ENCODE results near the gene CPN1. TPM values are rescaled to one million over a fixed set of nuclear protein-coding genes. Genes with fewer than 3 reads are reported as not detected.
"Not testable (repeated sequence)": the region's sequence is repeated elsewhere in the genome, so short reads cannot be mapped to it uniquely, and the experiment has no call there.

Gene CPN1
- total and polyA plus RNA-seq, 4 experiments from 2014 or later: not detected

GRCh38 chr10:100013621-100014020, 68.0 kb downstream of the CPN1 start:
- Histone ChIP-seq H3K4me3 (ENCODE audit: low read length in 2 of 2) (no peak overlapping the region), H3K4me1 (ENCODE audit: insufficient read depth, low read length) (peaks cover 15% of the 10 kb centered on the region), H3K9me3 (ENCODE audit: control insufficient read depth in 1 of 2, low read length in 2 of 2) (no peaks in the 10 kb centered on the region), H3K36me3 (ENCODE audit: insufficient read depth, low read length) (no peaks in the 10 kb centered on the region), H3K27ac (ENCODE audit: low read depth, low read length) (no peak overlapping the region), H3K27me3 (ENCODE audit: insufficient read depth, low read length) (no peaks in the 10 kb centered on the region)
- DNase-seq: no peak
- Mint-ChIP-seq H3K4me1 (peaks cover 13 to 30% (median 21%) of the 10 kb centered on the region in 4 donors), H3K27ac (peak overlapping the region in 2 of 7 donors; percentile 2 to 25), H3K4me3 (no peak overlapping the region), H3K9me3 (no peaks in the 10 kb centered on the region), H3K36me3 (peaks cover 0 to 2% of the 10 kb centered on the region in 2 donors), H3K27me3 (peaks cover 0 to 2% of the 10 kb centered on the region in 2 donors)
- intact Hi-C loops (cut with micrococcal nuclease): no loop called here
- ChIA-PET CTCF (ENCODE audit: partially characterized antibody) (interaction anchor here (1.3 to 1.6 kb wide), 2 partner anchors 7 to 168 kb away, joined by 3 to 4 read pairs; no protein-coding TSS in a partner anchor), POLR2A (ENCODE audit: partially characterized antibody) (no interaction called here)

- H3K27me3 Mint-ChIP-seq; H3K27ac Mint-ChIP-seq; H3K9me3 Mint-ChIP-seq; H3K9me3 ChIP-seq (ENCODE audit: control insufficient read depth in 1 of 2, low read length in 2 of 2); DNase-seq; H3K36me3 Mint-ChIP-seq; intact Hi-C loops (cut with micrococcal nuclease); H3K4me3 ChIP-seq (ENCODE audit: low read length in 2 of 2); H3K36me3 ChIP-seq (ENCODE audit: insufficient read depth, low read length); POLR2A ChIA-PET (ENCODE audit: partially characterized antibody); H3K27me3 ChIP-seq (ENCODE audit: insufficient read depth, low read length); H3K4me3 Mint-ChIP-seq; H3K27ac ChIP-seq (ENCODE audit: low read depth, low read length): not testable (repeated sequence)
- peaks cover 17 to 40% (median 30%) of the 10 kb centered on the region in 4 donors for H3K4me1 Mint-ChIP-seq
- CTCF ChIA-PET (ENCODE audit: partially characterized antibody): interaction anchor here (1.3 to 7.9 kb wide), 2 partner anchors 11 to 167 kb away, joined by 3 to 62 read pairs; no protein-coding TSS in a partner anchor
- peaks cover 19% of the 10 kb centered on the region for H3K4me1 ChIP-seq (ENCODE audit: insufficient read depth, low read length)
These were observed 69.8 kb downstream of the CPN1 start for GRCh38 chr10:100011906-100012305.

- POLR2A ChIA-PET (ENCODE audit: partially characterized antibody): interaction anchor here (1.5 to 2.0 kb wide), 2 partner anchors 164 to 278 kb away, joined by 5 to 9 read pairs; partner anchors contain the start of genes COX15 and CUTC
- H3K9me3 Mint-ChIP-seq: no peaks in the 10 kb centered on the region
- H3K36me3 ChIP-seq (ENCODE audit: insufficient read depth, low read length): no peaks in the 10 kb centered on the region
- peaks cover 22 to 48% (median 31%) of the 10 kb centered on the region in 4 donors for H3K4me1 Mint-ChIP-seq
- CTCF ChIA-PET (ENCODE audit: partially characterized antibody): interaction anchor here (1.1 to 7.9 kb wide), 11 partner anchors 8 to 165 kb away, joined by 3 to 62 read pairs (median 4); no protein-coding TSS in a partner anchor
- DNase-seq: peak; percentile 75 to 81 (median 79)
- peaks cover 19% of the 10 kb centered on the region for H3K4me1 ChIP-seq (ENCODE audit: insufficient read depth, low read length)
- H3K27ac ChIP-seq (ENCODE audit: low read depth, low read length): peak within 1 kb of the TSS; percentile 34
- H3K27me3 ChIP-seq (ENCODE audit: insufficient read depth, low read length): no peaks in the 10 kb centered on the region
- H3K4me3 Mint-ChIP-seq: peak within 1 kb of the TSS; percentile 89 to 97 (median 95)
- H3K27me3 Mint-ChIP-seq: peaks cover 0 to 3% of the 10 kb centered on the region in 2 donors
- peaks cover 0 to 2% of the 10 kb centered on the region in 2 donors for H3K36me3 Mint-ChIP-seq
- intact Hi-C loops (cut with micrococcal nuclease): loop anchor here (1.0 to 5.0 kb wide), 4 partner anchors 36 to 390 kb away; partner anchors contain the start of genes COX15, CUTC and SLC25A28
- H3K9me3 ChIP-seq (ENCODE audit: control insufficient read depth in 1 of 2, low read length in 2 of 2): no peaks in the 10 kb centered on the region
- peak within 1 kb of the TSS; percentile 65 to 89 for H3K4me3 ChIP-seq (ENCODE audit: low read length in 2 of 2)
- H3K27ac Mint-ChIP-seq: peak within 1 kb of the TSS; percentile 76 to 93 (median 90)
These were observed 71.6 kb downstream of the CPN1 start, which contains the start of gene DNMBP for GRCh38 chr10:100009793-100010676. Gene DNMBP (minus strand): TSS chr10:100009947. CDS start chr10:99972124, 37,823 bp downstream.

- H3K9me3 Mint-ChIP-seq: no peaks in the 10 kb centered on the region
- Histone ChIP-seq H3K4me1 (ENCODE audit: insufficient read depth, low read length) (peaks cover 19% of the 10 kb centered on the region), H3K27ac (ENCODE audit: low read depth, low read length) (no peak overlapping the region), H3K36me3 (ENCODE audit: insufficient read depth, low read length) (no peaks in the 10 kb centered on the region), H3K9me3 (ENCODE audit: control insufficient read depth in 1 of 2, low read length in 2 of 2) (no peaks in the 10 kb centered on the region), H3K4me3 (ENCODE audit: low read length in 2 of 2) (peak overlapping the region; percentile 61 to 89), H3K27me3 (ENCODE audit: insufficient read depth, low read length) (no peaks in the 10 kb centered on the region)
- H3K4me1 Mint-ChIP-seq: peaks cover 22 to 48% (median 31%) of the 10 kb centered on the region in 4 donors
- ChIA-PET POLR2A (ENCODE audit: partially characterized antibody) (interaction anchor here (1.5 to 2.0 kb wide), 2 partner anchors 163 to 277 kb away, joined by 5 to 9 read pairs; partner anchors contain the start of genes COX15 and CUTC), CTCF (ENCODE audit: partially characterized antibody) (interaction anchor here (0.7 to 7.9 kb wide), 13 partner anchors 9 to 164 kb away, joined by 3 to 62 read pairs (median 4); no protein-coding TSS in a partner anchor)
- peaks cover 0 to 3% of the 10 kb centered on the region in 2 donors for H3K27me3 Mint-ChIP-seq
- DNase-seq: peak in 2 of 5 donors; percentile 3 to 40
- intact Hi-C loops (cut with micrococcal nuclease): loop anchor here (1.0 to 5.0 kb wide), 3 partner anchors 37 to 389 kb away; partner anchors contain the start of genes COX15, CUTC and SLC25A28
- H3K27ac Mint-ChIP-seq: peak overlapping the region in 4 of 7 donors; percentile 33 to 81 (median 58)
- H3K4me3 Mint-ChIP-seq: peak overlapping the region; percentile 80 to 88 (median 84)
- peaks cover 0 to 2% of the 10 kb centered on the region in 2 donors for H3K36me3 Mint-ChIP-seq
These were observed 72.3 kb downstream of the CPN1 start for GRCh38 chr10:100009283-100009792.

GRCh38 chr10:100008708-100009282, 72.9 kb downstream of the CPN1 start:
- Mint-ChIP-seq H3K9me3 (no peaks in the 10 kb centered on the region), H3K27ac (peak overlapping the region in 3 of 7 donors; percentile 33 to 81 (median 72)), H3K4me1 (peaks cover 19 to 45% (median 27%) of the 10 kb centered on the region in 4 donors), H3K27me3 (peaks cover 0 to 3% of the 10 kb centered on the region in 2 donors), H3K36me3 (peaks cover 0 to 2% of the 10 kb centered on the region in 2 donors), H3K4me3 (peak overlapping the region; percentile 80 to 88 (median 84))
- DNase-seq: no peak
- ChIA-PET POLR2A (ENCODE audit: partially characterized antibody) (interaction anchor here (1.5 to 2.0 kb wide), 2 partner anchors 163 to 276 kb away, joined by 5 to 9 read pairs; partner anchors contain the start of genes COX15 and CUTC), CTCF (ENCODE audit: partially characterized antibody) (interaction anchor here (0.7 to 7.9 kb wide), 14 partner anchors 8 to 163 kb away, joined by 3 to 62 read pairs (median 4); no protein-coding TSS in a partner anchor)
- peaks cover 19% of the 10 kb centered on the region for H3K4me1 ChIP-seq (ENCODE audit: insufficient read depth, low read length)
- H3K9me3 ChIP-seq (ENCODE audit: control insufficient read depth in 1 of 2, low read length in 2 of 2): no peaks in the 10 kb centered on the region
- no peaks in the 10 kb centered on the region for H3K36me3 ChIP-seq (ENCODE audit: insufficient read depth, low read length)
- H3K4me3 ChIP-seq (ENCODE audit: low read length in 2 of 2): peak overlapping the region; percentile 61 to 89
- intact Hi-C loops (cut with micrococcal nuclease): loop anchor here (1.0 to 5.0 kb wide), 3 partner anchors 38 to 388 kb away; partner anchors contain the start of genes COX15, CUTC and SLC25A28
- no peaks in the 10 kb centered on the region for H3K27me3 ChIP-seq (ENCODE audit: insufficient read depth, low read length)
- H3K27ac ChIP-seq (ENCODE audit: low read depth, low read length): no peak overlapping the region

GRCh38 chr10:100008142-100008522, 73.5 kb downstream of the CPN1 start:
- no peaks in the 10 kb centered on the region for H3K36me3 ChIP-seq (ENCODE audit: insufficient read depth, low read length)
- no peaks in the 10 kb centered on the region for H3K9me3 ChIP-seq (ENCODE audit: control insufficient read depth in 1 of 2, low read length in 2 of 2)
- H3K27ac Mint-ChIP-seq: peak overlapping the region in 3 of 7 donors; percentile 25 to 57 (median 46)
- DNase-seq: no peak
- peaks cover 17 to 43% (median 25%) of the 10 kb centered on the region in 4 donors for H3K4me1 Mint-ChIP-seq
- CTCF ChIA-PET (ENCODE audit: partially characterized antibody): interaction anchor here (0.8 to 7.9 kb wide), 7 partner anchors 8 to 163 kb away, joined by 3 to 62 read pairs (median 6); no protein-coding TSS in a partner anchor
- H3K4me3 ChIP-seq (ENCODE audit: low read length in 2 of 2): no peak overlapping the region
- intact Hi-C loops (cut with micrococcal nuclease): loop anchor here (5.0 kb wide), 1 partner anchor 276 kb away; the partner anchor contains the start of genes COX15 and CUTC
- H3K27ac ChIP-seq (ENCODE audit: low read depth, low read length): no peak overlapping the region
- H3K4me1 ChIP-seq (ENCODE audit: insufficient read depth, low read length): peaks cover 19% of the 10 kb centered on the region
- peaks cover 0 to 2% of the 10 kb centered on the region in 2 donors for H3K36me3 Mint-ChIP-seq
- peak overlapping the region; percentile 32 to 85 (median 78) for H3K4me3 Mint-ChIP-seq
- no peaks in the 10 kb centered on the region for H3K27me3 ChIP-seq (ENCODE audit: insufficient read depth, low read length)
- no peaks in the 10 kb centered on the region for H3K9me3 Mint-ChIP-seq
- peaks cover 0 to 3% of the 10 kb centered on the region in 2 donors for H3K27me3 Mint-ChIP-seq
- POLR2A ChIA-PET (ENCODE audit: partially characterized antibody): interaction anchor here (2.0 kb wide), 1 partner anchor 276 kb away, joined by 5 read pairs; the partner anchor contains the start of genes COX15 and CUTC
